Activated CD8-positive, alpha-beta memory T cell treated with anti-CD3 and anti-CD28 coated beads for 36 hours (primary cell): Measurements from ENCODE around the gene PNPLA5. TPM values are rescaled to one million over a fixed set of nuclear protein-coding genes. Genes with fewer than 3 reads are reported as not detected.

Experiments
- CTCF ChIA-PET: fragments of 350-600 bp; sonication (Branson Sonifier 250); formaldehyde crosslinking; loops from one replicate; lab custom pipeline; 2021; ENCODE audit warnings: antibody characterized with exemption; lab: Charles Lee
- POLR2A ChIA-PET: fragments of 350-600 bp; sonication (Branson Sonifier 250); formaldehyde crosslinking; loops from one replicate; lab custom pipeline; 2021; ENCODE audit warnings: antibody characterized with exemption; lab: Charles Lee
- total RNA-seq, 2 experiments: library from RNA; stranded (reverse); gene quantifications; one replicate each; pipeline ENCODE4 v1.2.3, GENCODE V29; 2021

PNPLA5 gene, protein sequence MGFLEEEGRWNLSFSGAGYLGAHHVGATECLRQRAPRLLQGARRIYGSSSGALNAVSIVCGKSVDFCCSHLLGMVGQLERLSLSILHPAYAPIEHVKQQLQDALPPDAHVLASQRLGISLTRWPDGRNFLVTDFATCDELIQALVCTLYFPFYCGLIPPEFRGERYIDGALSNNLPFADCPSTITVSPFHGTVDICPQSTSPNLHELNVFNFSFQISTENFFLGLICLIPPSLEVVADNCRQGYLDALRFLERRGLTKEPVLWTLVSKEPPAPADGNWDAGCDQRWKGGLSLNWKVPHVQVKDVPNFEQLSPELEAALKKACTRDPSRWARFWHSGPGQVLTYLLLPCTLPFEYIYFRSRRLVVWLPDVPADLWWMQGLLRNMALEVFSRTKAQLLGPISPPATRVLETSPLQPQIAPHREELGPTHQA
- not detected for total RNA-seq

DNA sequence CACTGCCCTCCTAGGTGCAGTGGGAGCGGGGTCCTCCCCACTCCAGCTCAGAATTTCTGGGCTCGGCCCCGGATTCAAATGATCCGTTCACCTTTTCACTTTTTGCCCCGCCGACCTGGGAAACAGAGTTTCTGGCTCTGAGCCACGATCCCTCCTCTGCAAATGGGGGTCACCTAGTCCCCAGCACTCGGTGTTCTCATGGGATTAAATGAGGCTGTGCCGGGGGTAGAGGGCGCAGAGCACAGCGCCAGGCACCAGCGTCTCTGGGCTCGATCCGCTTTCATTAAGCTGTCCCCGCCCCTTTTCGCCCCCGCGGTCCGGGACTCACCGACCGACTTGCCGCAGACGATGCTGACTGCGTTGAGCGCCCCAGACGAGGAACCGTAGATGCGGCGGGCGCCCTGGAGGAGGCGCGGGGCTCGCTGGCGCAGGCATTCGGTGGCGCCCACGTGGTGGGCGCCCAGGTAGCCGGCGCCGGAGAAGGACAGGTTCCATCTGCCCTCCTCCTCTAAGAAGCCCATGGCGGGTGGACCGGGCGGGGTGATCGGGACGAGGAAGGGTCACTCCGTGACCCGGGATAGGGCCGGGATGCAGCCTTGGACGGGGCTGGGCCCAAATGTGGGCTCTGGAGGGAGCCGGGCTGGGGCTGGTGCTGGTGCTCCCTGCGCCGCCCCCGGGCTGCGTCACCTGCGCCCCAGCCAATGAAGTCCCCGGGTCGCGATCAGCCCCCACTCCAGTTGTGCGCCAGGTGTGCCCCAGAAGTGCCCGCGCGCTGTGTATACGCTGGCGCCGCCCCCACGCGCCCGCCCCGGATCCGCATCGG lies at the start of gene PNPLA5:
PNPLA5 (minus strand) TSS at position 654 of the 823 bp plus-strand sequence; CDS start at position 521, 133 bp downstream.
- ChIA-PET POLR2A (no interaction called here), CTCF (no interaction called here)

DNA sequence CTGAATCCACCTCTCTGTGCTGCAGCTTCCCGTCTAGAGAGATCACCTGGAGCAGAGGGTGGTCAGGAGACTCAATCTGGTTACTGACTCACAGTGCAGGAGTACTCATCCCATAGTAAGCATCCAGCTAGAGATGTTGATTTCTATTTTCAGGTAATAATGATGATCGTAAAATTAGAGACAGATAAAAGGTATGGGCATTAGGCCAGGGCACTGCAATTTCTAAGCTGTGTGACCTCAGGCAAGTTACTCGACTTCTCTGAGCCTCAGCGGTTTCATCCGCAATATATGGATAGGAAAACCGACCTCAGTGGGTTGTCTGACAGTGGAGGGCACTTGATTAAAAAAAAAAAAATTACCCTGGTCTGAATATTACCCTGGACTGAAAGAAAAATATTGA lies 49.6 kb upstream of the PNPLA5 start:
- ChIA-PET CTCF (no interaction called here), POLR2A (no interaction called here)

DNA sequence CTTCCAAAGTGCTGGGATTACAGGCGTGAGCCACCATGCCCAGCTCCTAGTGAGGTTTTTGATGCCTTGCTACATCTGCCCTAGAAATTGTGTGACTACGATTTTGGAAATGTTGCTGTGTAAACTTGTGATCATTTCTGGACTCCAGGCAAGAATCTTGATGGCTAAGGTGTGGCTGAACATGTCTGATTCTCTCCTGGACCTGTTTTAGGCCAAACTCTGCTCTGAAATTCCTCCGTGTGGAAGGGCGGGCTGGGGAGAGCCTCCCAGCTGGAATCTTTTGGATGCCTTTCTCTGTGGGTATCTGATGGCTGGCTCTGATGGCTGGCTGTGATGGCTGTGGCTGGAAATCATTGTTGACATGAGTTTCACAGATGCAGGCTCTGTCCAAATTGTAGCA lies 40.0 kb upstream of the PNPLA5 start:
- ChIA-PET CTCF (interaction anchor here (1.0 kb wide), 1 partner anchor 20 kb away, joined by 3 read pairs; no protein-coding TSS in a partner anchor), POLR2A (no interaction called here)

DNA sequence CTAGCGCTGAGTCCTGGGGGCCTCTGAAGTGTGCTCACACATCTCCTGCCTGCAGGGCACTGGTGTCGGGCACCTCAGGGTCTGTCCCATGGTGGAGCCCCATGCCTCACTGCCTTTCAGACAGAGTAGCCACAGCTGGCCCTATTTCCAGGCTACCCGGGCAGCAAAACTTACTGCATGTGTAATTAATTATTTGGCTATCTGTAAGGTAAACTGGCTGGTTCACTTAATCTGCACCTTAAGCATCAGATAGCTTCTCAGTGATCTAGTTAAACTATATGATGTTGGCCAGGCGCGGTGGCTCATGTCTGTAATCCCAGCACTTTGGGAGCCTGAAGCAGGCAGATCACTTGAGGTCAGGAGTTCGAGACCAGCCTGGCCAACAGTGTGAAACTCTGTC lies 37.1 kb upstream of the PNPLA5 start:
- ChIA-PET CTCF (no interaction called here), POLR2A (no interaction called here)

DNA sequence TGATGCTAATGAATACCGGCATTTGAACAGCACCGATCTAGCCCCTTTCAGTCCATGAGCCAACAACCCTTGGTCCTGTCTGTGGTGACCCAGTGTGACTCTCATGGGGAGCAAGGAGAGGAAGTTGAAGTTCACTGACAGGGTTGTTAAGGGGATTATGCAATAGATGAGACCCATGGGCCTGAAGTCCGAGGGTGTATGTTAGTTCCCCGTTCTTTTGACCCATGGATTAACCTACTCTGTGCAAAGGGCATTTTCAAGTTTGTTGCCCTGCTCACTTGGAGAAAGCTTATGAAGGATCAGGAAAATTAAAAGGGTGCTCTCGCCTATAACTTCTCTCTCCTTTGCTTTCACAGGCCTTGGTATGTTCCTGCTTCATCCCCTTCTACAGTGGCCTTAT lies 36.7 kb upstream of the PNPLA5 start:
- ChIA-PET CTCF (no interaction called here), POLR2A (no interaction called here)

DNA sequence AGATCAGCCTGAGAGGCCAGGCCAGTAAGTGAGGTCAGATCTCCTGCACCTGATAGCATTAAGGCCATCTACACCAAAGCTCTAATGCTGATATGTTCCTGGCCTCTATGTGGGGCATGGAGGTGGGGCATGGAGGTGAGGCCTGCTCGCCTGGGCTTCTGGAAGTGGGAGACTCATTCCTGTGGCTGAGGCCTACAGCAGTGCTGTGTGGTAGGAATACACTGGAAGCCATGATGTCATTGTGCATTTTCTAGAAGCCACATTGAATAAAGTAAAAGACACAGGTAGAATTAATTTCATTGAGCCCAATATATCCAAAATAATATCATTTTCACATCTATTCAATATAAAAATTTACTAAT lies 34.5 kb upstream of the PNPLA5 start:
- POLR2A ChIA-PET, result no interaction called here
- CTCF ChIA-PET, result no interaction called here

DNA sequence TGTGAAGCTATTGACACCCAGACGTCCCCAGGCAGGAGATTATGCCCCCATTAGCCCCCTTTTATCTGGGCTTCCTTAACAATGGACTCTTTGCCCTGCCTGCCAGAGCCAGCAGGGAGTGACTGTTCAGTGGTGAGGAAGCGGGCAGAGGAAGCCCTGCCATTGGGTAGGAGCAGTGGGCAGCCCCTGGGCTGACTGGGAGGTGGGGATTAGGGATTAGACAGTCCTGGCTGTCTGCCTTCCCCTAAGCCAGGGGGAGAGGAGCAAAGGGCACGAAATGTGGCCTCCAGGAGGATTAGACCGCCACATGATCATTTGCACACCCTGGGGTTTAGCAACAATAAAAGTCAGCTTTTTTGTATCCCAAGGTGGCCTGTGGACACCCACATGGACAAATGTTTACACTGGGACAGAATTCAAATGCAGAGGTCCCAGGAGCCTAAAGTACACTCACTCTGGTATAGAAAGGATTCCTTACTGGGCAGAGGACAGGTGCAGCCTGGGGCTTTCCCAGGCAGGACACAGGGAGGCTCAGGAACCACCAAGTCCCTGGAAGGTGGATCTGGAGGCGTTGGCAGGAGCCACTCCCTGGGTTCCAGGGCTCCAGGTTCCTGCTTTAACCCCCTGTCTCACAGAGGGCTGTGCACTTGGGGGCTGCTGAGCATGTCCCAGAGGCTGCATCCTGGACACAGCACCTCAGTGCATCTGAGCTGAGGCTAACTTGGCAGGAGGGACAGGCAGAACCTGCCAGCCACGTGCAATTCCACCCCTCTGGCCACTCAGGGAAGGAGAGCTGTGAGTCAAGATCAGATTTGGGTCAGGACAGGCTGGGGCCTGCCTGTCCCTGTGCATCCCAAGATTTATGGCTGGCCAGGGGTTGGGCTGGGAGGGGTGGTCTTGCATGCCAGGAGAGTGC lies 33.9 kb upstream of the PNPLA5 start:
- ChIA-PET CTCF (no interaction called here), POLR2A (no interaction called here)

DNA sequence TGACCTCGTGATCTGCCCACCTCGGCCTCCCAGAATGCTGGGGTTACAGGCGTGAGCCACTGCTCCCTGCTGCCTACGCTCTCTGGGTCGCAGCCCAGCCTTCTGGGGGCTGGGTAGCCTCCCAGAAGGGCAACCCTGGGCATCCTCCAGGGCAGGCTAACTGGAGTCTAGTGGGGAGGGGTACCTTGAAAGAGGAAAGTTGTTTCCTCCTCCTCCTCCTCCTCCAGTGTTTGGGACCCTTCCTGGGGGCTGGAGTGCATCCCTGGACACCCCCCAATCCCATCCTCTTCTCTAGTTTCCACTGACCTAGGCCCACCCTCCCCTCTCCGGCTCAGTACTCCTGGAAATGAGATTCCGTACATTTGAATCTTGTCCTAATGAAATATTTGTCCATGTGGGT lies 33.1 kb upstream of the PNPLA5 start:
- ChIA-PET POLR2A (no interaction called here), CTCF (no interaction called here)

DNA sequence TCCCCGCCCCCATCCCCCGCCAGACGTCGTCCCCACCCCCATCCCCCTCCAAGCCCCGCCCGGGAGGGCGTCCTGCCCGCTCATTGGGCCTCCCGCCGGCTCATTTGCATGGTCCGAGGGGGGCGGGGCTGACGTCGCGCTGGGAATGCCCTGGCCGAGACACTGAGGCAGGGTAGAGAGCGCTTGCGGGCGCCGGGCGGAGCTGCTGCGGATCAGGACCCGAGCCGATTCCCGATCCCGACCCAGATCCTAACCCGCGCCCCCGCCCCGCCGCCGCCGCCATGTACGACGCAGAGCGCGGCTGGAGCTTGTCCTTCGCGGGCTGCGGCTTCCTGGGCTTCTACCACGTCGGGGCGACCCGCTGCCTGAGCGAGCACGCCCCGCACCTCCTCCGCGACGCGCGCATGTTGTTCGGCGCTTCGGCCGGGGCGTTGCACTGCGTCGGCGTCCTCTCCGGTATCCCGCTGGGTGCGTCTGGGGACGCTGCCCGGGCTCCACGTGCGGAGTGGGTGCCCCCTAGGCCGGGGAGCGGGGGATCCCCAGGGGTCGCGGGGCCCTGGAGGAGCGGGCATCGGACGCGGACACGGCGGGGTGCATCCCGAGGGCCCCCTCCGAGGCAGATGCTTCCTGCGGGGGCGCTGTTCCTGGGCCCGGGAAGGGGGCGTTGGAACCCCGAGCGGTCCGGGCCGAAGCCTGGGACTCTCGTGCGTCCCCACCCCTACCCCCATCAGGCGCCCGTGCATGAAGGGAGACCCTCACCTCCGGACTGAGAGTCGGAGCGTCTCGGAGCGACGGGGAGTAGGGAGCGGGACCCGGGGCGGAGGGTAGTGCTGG lies 32.0 kb upstream of the PNPLA5 start, which contains the start of gene PNPLA3:
PNPLA3 (plus strand) TSS at position 175 of the 834 bp plus-strand sequence; CDS start at position 282, 107 bp downstream.
- CTCF ChIA-PET, result no interaction called here
- POLR2A ChIA-PET, result no interaction called here

DNA sequence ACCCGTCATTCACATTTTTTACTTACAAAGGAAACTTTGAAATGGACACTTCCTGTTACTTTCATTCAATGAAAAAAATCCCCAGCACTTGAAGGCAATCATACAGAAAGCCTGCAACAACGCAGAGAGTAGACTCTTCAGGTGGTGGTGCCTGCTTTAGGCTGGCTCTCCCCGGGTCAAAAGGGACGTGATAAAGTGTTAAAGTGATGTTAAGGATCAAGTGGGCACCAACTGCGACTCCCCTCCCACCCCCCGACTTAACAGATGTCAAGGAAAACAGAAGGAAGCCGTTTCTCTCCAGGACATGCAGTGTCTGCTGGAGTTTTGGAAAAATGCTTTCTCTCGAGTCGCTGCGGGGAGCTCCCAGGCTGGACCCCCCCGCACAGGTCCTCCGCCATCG lies 31.4 kb upstream of the PNPLA5 start:
- CTCF ChIA-PET, result interaction anchor here (1.3 kb wide), 1 partner anchor 23 kb away, joined by 5 read pairs; no protein-coding TSS in a partner anchor
- POLR2A ChIA-PET, result no interaction called here

DNA sequence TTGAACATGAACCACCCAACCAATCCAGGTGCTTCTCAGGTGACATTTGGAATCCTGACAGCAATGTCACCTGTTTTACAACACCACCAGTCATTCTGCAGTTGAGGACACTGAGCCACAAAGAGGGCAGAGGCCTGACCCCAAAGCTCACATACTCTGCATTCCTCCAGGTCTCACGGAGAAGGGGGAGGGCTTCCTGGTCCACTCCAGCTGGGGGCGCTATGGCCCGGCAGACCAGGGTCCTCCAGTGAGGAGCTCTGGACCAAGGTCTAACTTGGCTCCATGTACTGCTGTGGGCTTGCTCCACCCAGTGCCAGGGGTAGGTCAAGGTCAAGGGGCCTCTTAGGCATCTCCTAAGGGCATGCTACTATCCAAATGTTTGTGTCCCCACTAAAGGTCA lies 30.3 kb upstream of the PNPLA5 start:
- POLR2A ChIA-PET, result no interaction called here
- CTCF ChIA-PET, result interaction anchor here (0.6 to 1.3 kb wide), 2 partner anchors 24 to 233 kb away, joined by 4 to 5 read pairs; no protein-coding TSS in a partner anchor

DNA sequence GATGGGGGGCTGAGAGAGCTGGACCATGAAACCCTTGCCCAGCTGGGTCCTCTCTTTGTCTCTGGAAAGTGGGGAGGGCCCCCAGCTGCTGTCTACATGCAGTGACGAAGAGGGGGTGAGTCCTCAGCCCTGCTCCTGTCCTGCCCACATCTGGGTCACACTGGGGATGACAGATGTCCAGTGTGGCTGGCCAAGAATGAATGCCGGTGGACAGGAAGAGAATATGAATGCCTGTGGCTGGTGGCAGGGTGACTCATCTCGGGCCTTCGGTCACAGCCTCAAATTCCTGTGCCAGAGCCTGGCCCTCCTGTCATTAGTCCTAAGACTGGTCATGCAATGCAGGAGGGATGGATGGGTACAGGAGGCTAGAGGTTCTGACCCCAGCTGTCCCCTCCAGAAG lies 29.6 kb upstream of the PNPLA5 start:
- POLR2A ChIA-PET, result no interaction called here
- CTCF ChIA-PET, result no interaction called here

DNA sequence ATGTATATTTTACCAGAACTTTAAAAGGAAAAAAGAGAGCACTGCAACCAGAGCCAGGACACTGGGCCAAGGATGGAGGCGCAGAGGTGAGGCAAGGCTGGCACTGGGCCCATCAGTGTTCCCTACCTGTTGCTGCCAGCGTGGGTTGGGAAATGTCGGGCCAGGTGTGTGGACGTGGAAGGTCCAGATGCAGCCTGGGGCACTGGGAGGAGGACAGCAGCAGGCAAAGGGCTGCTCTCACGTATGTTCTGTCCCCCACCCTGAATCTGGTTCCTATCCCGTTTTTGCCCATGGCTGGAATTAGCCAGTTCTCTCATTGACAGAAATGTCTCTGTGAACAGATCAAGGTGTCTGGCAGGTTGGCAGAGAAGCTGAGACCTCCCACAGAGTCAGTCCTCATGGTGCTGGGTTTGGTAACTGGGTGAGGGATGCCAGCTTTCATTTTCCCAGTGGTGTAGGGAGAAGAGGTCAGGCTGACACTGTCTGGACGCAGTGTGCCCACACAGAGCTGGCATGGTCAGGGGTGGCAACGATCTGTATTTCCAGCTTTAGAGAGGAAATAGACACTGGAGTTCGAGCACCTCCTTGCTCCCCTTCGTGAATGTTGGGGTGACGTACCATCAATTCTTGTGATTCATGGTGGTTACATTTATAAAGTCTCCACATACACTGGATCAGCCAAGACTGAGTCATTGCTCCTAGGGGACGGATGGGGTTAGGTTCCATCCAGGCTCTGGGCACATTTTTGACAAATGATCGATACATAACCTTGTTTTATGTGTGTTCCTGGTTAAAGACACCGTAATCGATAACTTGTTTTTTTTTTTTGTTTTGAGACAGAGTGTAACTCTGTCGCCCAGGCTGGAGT lies 27.5 kb upstream of the PNPLA5 start:
- POLR2A ChIA-PET, result no interaction called here
- CTCF ChIA-PET, result interaction anchor here (1.7 kb wide), 1 partner anchor 26 kb away, joined by 4 read pairs; no protein-coding TSS in a partner anchor

DNA sequence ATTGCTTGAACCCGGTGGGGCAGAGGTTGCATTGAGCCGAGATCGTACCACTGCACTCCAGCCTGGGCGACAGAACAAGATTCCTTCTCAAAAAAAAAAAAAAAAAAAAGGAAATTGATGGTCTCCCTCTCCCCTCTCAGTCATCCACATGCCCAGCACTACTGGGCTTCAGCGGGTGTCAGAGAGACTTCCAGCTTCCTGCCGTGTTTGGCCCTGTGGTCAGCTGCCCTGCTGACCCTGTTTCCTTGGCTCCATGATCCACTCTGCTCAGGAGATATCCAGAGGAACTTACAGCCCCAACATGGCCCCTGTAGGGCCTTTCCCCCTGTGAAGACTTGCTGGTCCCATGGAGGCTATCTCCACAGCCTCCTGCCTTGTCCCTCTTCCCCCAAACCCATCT lies 25.7 kb upstream of the PNPLA5 start:
- CTCF ChIA-PET, result no interaction called here
- POLR2A ChIA-PET, result no interaction called here

DNA sequence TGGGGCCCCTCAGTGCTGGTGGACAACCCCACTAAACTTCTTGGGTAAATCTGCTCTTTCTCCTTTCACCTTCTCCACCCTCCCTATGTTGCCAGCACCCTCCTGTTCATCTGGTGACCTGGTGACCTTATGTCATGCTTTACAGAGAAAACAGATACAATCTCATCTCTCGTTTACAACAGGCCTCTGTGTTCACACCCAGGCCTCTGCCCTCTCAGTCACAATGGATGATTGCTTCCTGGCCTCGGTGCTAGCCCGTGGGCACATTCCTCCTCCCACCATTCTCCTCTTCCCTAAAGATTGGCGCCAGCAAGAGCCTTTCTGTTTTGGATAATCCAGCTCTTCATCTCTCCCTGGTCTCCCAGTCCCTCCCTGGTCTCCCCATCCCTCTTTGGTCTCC lies 19.5 kb upstream of the PNPLA5 start:
- ChIA-PET POLR2A (no interaction called here), CTCF (no interaction called here)

DNA sequence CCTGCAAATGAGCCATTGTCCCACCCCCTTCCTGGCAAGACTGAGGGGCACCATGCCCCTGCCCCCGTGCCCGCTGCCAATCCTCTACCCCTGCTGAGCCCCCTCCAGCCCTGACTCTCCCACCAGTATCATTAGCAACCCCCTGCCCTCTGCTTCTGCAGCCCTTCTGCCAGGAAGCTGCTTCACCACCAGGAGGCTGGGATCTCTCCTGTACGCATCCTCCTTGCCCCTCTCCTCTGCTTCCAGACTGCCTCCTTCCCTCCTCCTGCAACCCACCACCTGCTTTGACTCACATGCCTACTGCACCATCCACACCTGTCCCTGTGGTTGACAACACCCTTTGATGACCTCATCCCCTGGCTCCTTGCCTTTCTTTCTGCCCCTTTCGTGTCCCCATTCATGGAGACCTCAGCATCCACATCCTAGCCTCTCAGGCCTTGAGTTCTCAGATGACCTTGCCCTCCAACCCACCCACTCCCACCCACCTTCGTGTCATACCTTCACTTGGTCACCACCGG lies 18.4 kb upstream of the PNPLA5 start:
- ChIA-PET POLR2A (no interaction called here), CTCF (interaction anchor here (0.6 kb wide), 1 partner anchor 19 kb away, joined by 3 read pairs; no protein-coding TSS in a partner anchor)

DNA sequence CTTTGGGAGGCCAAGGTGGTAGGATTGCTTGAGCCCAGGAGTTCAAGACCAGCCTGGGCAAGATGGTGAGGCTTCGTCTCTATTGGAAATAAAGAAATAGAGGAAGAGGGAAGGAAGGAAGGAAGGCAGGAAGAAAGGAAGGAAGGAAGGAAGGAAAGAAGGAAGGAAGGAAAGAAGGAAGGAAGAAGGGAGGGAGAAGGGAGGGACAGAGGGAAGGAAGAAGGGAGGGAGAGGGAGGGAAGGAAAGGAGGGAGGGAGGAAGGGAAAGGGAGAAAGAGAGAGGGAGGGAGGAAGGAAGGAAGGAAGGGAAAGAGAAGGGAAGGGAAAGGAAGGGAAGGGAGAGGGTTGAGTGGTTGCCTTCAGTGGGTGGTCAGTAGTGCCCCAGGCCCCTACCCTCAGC lies 17.9 kb upstream of the PNPLA5 start:
- CTCF ChIA-PET, result no interaction called here
- POLR2A ChIA-PET, result no interaction called here
